SU-DHL-6 (cell line): ENCODE measurements around the gene OR2J1.
"Not testable (repeated sequence)": the region's sequence is repeated elsewhere in the genome, so short reads cannot be mapped to it uniquely, and the experiment has no call there.

Experiments
- H2AFZ ChIP-seq: fragments of 200-600 bp; sonication (generic); 2 replicates; pipeline ENCODE4 v1.6.1; 2014; ENCODE audit warnings: low read depth, mild to moderate bottlenecking, moderate library complexity, mixed read lengths, antibody characterized with exemption, low read length; ENCODE audit not compliant: severe bottlenecking
- H3F3A ChIP-seq: fragments of 200-600 bp; shearing (Covaris generic); 2 replicates; pipeline ENCODE4 v1.6.0; 2016; ENCODE audit warnings: antibody characterized with exemption, mild to moderate bottlenecking; ENCODE audit not compliant: insufficient read depth
- H3K27ac ChIP-seq: fragments of 200-600 bp; sonication (generic); 2 replicates; pipeline ENCODE4 v1.5.1; 2016; ENCODE audit warnings: low read depth, mild to moderate bottlenecking, low read length, moderate library complexity, mixed read lengths
- H3K27me3 ChIP-seq: fragments of 200-600 bp; sonication (generic), shearing (Covaris generic); 2 replicates; pipeline ENCODE4 v1.6.0; 2014; ENCODE audit warnings: mild to moderate bottlenecking, low read length
- H3K36me3 ChIP-seq: fragments of 200-600 bp; sonication (generic); 2 replicates; pipeline ENCODE4 v1.6.1; 2014; ENCODE audit warnings: mild to moderate bottlenecking, low read length, mixed read lengths
- H3K4me2 ChIP-seq: fragments of 300-600, 200-600 bp; shearing (Covaris generic), sonication (generic); 2 replicates; pipeline ENCODE4 v1.6.0; 2014; ENCODE audit warnings: low read length, low read depth, mild to moderate bottlenecking; ENCODE audit not compliant: poor library complexity, severe bottlenecking
- H3K4me3 ChIP-seq: fragments of 200-600 bp; sonication (generic); 2 replicates; pipeline ENCODE4 v1.5.1; 2014; ENCODE audit warnings: antibody characterized with exemption, low read length, mild to moderate bottlenecking, mixed read lengths; ENCODE audit not compliant: insufficient read depth, poor library complexity, severe bottlenecking
- H3K79me2 ChIP-seq: fragments of 200-600 bp; sonication (generic); 2 replicates; pipeline ENCODE4 v1.6.1; 2014; ENCODE audit warnings: mild to moderate bottlenecking, low read length, moderate library complexity; ENCODE audit not compliant: insufficient read depth
- H3K9ac ChIP-seq: fragments of 200-600 bp; sonication (generic); 2 replicates; pipeline ENCODE4 v1.7.0; 2014; ENCODE audit warnings: mild to moderate bottlenecking, low read length
- H3K9me2 ChIP-seq: fragments of 200-600 bp; sonication (generic); replicated peaks from 2 replicates; pipeline ENCODE4 v1.6.1; 2014; ENCODE audit warnings: low read length; ENCODE audit not compliant: insufficient read depth
- H3K9me3 ChIP-seq: fragments of 200-600 bp; sonication (generic); 2 replicates; pipeline ENCODE4 v1.6.1; 2014; ENCODE audit warnings: low read length, mixed read lengths; ENCODE audit not compliant: insufficient read depth
- H4K20me1 ChIP-seq: fragments of 200-600 bp; sonication (generic); 2 replicates; pipeline ENCODE4 v1.6.1; 2014; ENCODE audit warnings: low read depth, mild to moderate bottlenecking, antibody characterized with exemption, low read length, moderate library complexity, mixed read lengths
- EZH2phosphoT487 ChIP-seq: fragments of 200-600 bp; sonication (generic), shearing (Covaris generic); conservative IDR thresholded peaks from 2 replicates; pipeline ENCODE4 v1.6.1; 2018; ENCODE audit warnings: mild to moderate bottlenecking, antibody characterized with exemption, low read length, moderate library complexity, mixed read lengths
- TF ChIP-seq, protein P1 (sequence below): fragments of 200-600 bp; sonication (generic); IDR thresholded peaks from one replicate; pipeline ENCODE4 v1.5.1; 2017; ENCODE audit warnings: antibody characterized with exemption, mild to moderate bottlenecking, low read length, moderate library complexity; ENCODE audit not compliant: insufficient read depth, poor library complexity, severe bottlenecking

OR2J1 gene

DNA sequence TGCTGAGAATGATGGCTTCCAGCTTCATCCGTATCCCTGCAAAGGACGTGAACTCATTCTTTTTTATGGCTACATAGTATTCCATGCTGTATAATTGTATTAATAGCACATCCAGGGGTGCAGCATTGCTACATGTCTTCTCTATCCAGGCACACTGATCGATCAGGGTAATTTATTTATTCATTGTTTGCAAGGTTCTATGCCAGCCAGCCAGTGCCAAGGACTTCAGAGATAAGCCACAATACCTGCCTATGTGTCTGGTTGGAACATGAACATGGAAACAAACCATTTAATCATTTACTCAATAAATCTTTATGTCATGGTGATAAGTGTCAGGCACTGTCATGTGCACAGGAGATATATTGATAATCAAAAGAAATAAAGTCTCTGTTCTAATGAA lies 6.3 kb upstream of the OR2J1 start:
- H3K4me3 ChIP-seq, result no peak overlapping the region
- H3K4me2 ChIP-seq, result no peak overlapping the region
- no peaks in the 10 kb centered on the region for H3F3A ChIP-seq
- H3K36me3 ChIP-seq, result no peaks in the 10 kb centered on the region
- H3K79me2 ChIP-seq, result no peaks in the 10 kb centered on the region
- H3K9me3 ChIP-seq, result no peaks in the 10 kb centered on the region
- H4K20me1 ChIP-seq, result no peaks in the 10 kb centered on the region
- no peak overlapping the region for H3K27ac ChIP-seq
- no peak overlapping the region for H3K9ac ChIP-seq
- H3K27me3 ChIP-seq, result no peaks in the 10 kb centered on the region
- no peak overlapping the region for H2AFZ ChIP-seq
- TF ChIP-seq, protein P1, sequence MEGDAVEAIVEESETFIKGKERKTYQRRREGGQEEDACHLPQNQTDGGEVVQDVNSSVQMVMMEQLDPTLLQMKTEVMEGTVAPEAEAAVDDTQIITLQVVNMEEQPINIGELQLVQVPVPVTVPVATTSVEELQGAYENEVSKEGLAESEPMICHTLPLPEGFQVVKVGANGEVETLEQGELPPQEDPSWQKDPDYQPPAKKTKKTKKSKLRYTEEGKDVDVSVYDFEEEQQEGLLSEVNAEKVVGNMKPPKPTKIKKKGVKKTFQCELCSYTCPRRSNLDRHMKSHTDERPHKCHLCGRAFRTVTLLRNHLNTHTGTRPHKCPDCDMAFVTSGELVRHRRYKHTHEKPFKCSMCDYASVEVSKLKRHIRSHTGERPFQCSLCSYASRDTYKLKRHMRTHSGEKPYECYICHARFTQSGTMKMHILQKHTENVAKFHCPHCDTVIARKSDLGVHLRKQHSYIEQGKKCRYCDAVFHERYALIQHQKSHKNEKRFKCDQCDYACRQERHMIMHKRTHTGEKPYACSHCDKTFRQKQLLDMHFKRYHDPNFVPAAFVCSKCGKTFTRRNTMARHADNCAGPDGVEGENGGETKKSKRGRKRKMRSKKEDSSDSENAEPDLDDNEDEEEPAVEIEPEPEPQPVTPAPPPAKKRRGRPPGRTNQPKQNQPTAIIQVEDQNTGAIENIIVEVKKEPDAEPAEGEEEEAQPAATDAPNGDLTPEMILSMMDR, result no peak
- no peak for TF ChIP-seq EZH2phosphoT487
- no peaks in the 10 kb centered on the region for H3K9me2 ChIP-seq

DNA sequence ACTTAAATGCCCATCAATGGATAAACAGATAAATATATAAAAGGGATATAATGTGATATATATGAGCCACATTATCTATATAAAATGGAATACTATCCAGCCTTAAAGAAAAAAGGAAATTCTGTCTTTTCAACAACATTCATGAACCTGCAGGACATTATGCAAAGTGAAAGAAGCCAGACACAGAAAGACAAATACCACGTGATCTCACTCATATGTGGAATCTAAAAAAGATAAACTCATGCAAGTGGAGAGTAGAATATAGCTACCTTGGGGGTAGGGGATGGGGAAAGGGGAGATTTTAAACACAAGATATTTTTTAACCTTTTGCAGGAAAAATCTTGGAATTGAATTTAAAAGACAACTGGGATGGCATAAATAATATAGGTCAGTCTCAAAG lies 1.5 kb upstream of the OR2J1 start:
- no peak overlapping the region for H3K4me2 ChIP-seq
- H3K9me3 ChIP-seq, result no peaks in the 10 kb centered on the region
- H3K9ac ChIP-seq, result no peak overlapping the region
- no peak for TF ChIP-seq EZH2phosphoT487
- H2AFZ ChIP-seq, result no peak overlapping the region
- no peaks in the 10 kb centered on the region for H3K36me3 ChIP-seq
- H3K9me2 ChIP-seq, result no peaks in the 10 kb centered on the region
- no peaks in the 10 kb centered on the region for H3K79me2 ChIP-seq
- no peaks in the 10 kb centered on the region for H3F3A ChIP-seq
- H3K27ac ChIP-seq, result no peak overlapping the region
- H3K27me3 ChIP-seq, result no peaks in the 10 kb centered on the region
- H3K4me3 ChIP-seq, result no peak overlapping the region
- no peaks in the 10 kb centered on the region for H4K20me1 ChIP-seq

DNA sequence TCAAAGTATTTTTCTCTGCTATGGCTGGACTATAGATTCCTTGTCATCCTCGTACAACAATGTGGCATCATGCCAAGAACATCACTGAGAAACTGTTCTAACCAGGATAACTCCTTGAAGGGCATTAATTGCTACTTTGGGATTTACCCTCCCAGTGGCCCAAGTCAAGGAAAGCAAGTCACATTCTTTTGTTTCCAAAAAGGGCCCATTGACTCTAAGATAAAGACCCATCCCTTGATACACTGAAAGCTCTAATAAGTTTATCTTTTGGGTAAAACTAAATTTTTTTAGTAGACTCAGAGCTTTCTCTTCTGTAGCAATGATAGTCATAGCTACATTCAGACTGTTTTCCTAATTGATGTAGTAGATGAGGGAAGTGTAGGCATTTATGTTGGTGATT lies 8.5 kb downstream of the OR2J1 start, which contains the start of gene OR2J3:
Gene OR2J3, plus strand, starts transcription at position 301 of the 400 bp plus-strand sequence. CDS start 3,833 bp downstream, outside the sequence.
- no peaks in the 10 kb centered on the region for H3K79me2 ChIP-seq
- no peaks in the 10 kb centered on the region for H3K9me3 ChIP-seq
- H3K4me2 ChIP-seq, result no peak within 1 kb of the TSS
- no peaks in the 10 kb centered on the region for H3K9me2 ChIP-seq
- no peaks in the 10 kb centered on the region for H3K36me3 ChIP-seq
- no peaks in the 10 kb centered on the region for H3F3A ChIP-seq
- no peaks in the 10 kb centered on the region for H4K20me1 ChIP-seq
- no peak within 1 kb of the TSS for H2AFZ ChIP-seq
- no peak within 1 kb of the TSS for H3K4me3 ChIP-seq
- peaks cover 3% of the 10 kb centered on the region for H3K27me3 ChIP-seq
- H3K9ac ChIP-seq, result no peak within 1 kb of the TSS
- H3K27ac ChIP-seq, result no peak within 1 kb of the TSS
- TF ChIP-seq EZH2phosphoT487, result no peak
- TF ChIP-seq, protein P1, result no peak

DNA sequence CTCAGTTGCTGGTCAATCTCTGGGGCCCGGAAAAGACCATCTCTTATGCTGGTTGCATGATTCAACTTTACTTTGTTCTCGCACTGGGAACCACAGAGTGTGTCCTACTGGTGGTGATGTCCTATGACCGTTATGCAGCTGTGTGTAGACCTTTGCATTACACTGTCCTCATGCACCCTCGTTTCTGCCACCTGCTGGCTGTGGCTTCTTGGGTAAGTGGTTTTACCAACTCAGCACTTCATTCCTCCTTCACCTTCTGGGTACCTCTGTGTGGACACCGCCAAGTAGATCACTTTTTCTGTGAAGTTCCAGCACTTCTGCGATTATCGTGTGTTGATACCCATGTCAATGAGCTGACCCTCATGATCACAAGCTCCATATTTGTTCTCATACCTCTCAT lies 12.8 kb downstream of the OR2J1 start:
- no peaks in the 10 kb centered on the region for H3K36me3 ChIP-seq
- H4K20me1 ChIP-seq, result no peaks in the 10 kb centered on the region
- TF ChIP-seq, protein P1, result no peak
- no peak for TF ChIP-seq EZH2phosphoT487
- no peak overlapping the region for H2AFZ ChIP-seq
- H3K27me3 ChIP-seq, result peaks cover 3% of the 10 kb centered on the region; the same call in 1 of the 2 replicates
- no peaks in the 10 kb centered on the region for H3K9me2 ChIP-seq
- H3K9me3 ChIP-seq, result no peaks in the 10 kb centered on the region
- no peaks in the 10 kb centered on the region for H3F3A ChIP-seq
- H3K27ac ChIP-seq, result no peak overlapping the region
- H3K4me2 ChIP-seq, result no peak overlapping the region
- no peak overlapping the region for H3K4me3 ChIP-seq
- H3K9ac ChIP-seq, result no peak overlapping the region
- no peaks in the 10 kb centered on the region for H3K79me2 ChIP-seq

DNA sequence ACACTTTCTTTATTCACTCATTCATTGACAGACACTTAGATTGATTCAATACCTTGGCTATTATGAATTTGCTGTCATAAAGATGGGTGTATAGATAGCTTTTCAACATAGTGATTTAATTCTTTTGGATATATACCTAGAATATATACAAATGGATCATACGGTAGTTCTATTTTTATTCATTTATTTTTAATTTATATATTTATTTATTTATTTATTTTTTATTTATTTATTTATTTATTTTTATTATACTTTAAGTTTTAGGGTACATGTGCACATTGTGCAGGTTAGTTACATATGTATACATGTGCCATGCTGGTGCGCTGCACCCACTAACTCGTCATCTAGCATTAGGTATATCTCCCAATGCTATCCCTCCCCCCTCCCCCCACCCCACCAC lies 15.7 kb downstream of the OR2J1 start:
- H3K9me2 ChIP-seq, H3K4me3 ChIP-seq, H2AFZ ChIP-seq, H3K36me3 ChIP-seq, H4K20me1 ChIP-seq, H3K4me2 ChIP-seq, H3F3A ChIP-seq, H3K9ac ChIP-seq, H3K79me2 ChIP-seq, H3K27me3 ChIP-seq, H3K9me3 ChIP-seq, H3K27ac ChIP-seq: not testable (repeated sequence)
